Measurements from ENCODE around the gene LENG1.

- no peak for TF ChIP-seq EZH2phosphoT487 (IDR thresholded peaks at IDR 0.05; ENCODE audit: unreplicated experiment)
- no peak for TF ChIP-seq CTCF (conservative IDR thresholded peaks at IDR 0.05; ENCODE audit: low read depth in 2 of 2)
- no peak for TF ChIP-seq EZH2 (IDR thresholded peaks at IDR 0.05; ENCODE audit: low read depth, unreplicated experiment)
- no peak for TF ChIP-seq POLR2AphosphoS5 (IDR thresholded peaks at IDR 0.05; ENCODE audit: low read depth)
- TF ChIP-seq CREB1 (CRISPR knock-in tag; IDR thresholded peaks at IDR 0.05; ENCODE audit: low read depth) = no peak
- no peak for TF ChIP-seq ZNF331 (CRISPR knock-in tag; IDR thresholded peaks at IDR 0.05; ENCODE audit: low read depth)
- no peak for TF ChIP-seq REST (IDR thresholded peaks at IDR 0.05; ENCODE audit: unreplicated experiment)
- TF ChIP-seq NANOG (IDR thresholded peaks at IDR 0.05; ENCODE audit: borderline replicate concordance) = no peak
- no peak for TF ChIP-seq JUNB (IDR thresholded peaks at IDR 0.05; ENCODE audit: unreplicated experiment)
- no peak for TF ChIP-seq STAT1 (IDR thresholded peaks at IDR 0.05; ENCODE audit: unreplicated experiment)
- no peak for TF ChIP-seq ETS1 (IDR thresholded peaks at IDR 0.05)
- TF ChIP-seq ZNF462 (CRISPR knock-in tag; IDR thresholded peaks at IDR 0.05) = no peak
These were observed 35.1 kb downstream of the LENG1 start for GRCh38 chr19:54124393-54124792.

Data from GM23338 (cell line).